IPS-15b (cell line): Measurements from ENCODE around the gene SNAPC1.
"Not testable (repeated sequence)": the region's sequence is repeated elsewhere in the genome, so short reads cannot be mapped to it uniquely, and the experiment has no call there.

Source experiments
- H3K27me3 ChIP-seq: one replicate; pipeline ENCODE4 v1.6.1; 2013; ENCODE audit warnings: low read length; ENCODE audit not compliant: control insufficient read depth, insufficient read depth
- H3K36me3 ChIP-seq: one replicate; pipeline ENCODE4 v1.6.1; 2013; ENCODE audit warnings: low read length; ENCODE audit not compliant: control insufficient read depth, insufficient read depth
- H3K4me1 ChIP-seq: one replicate; pipeline ENCODE4 v1.6.1; 2013; ENCODE audit warnings: mild to moderate bottlenecking, low read length; ENCODE audit not compliant: control insufficient read depth, insufficient read depth
- H3K4me3 ChIP-seq: one replicate; pipeline ENCODE4 v1.5.1; 2013; ENCODE audit warnings: low read depth, low read length
- H3K9ac ChIP-seq: one replicate; pipeline ENCODE4 v1.6.1; 2013; ENCODE audit warnings: low read depth, mild to moderate bottlenecking, low read length
- H3K9me3 ChIP-seq: one replicate; pipeline ENCODE4 v1.6.1; 2013; ENCODE audit warnings: mild to moderate bottlenecking, low read length; ENCODE audit not compliant: control insufficient read depth, insufficient read depth

SNAPC1 gene

DNA sequence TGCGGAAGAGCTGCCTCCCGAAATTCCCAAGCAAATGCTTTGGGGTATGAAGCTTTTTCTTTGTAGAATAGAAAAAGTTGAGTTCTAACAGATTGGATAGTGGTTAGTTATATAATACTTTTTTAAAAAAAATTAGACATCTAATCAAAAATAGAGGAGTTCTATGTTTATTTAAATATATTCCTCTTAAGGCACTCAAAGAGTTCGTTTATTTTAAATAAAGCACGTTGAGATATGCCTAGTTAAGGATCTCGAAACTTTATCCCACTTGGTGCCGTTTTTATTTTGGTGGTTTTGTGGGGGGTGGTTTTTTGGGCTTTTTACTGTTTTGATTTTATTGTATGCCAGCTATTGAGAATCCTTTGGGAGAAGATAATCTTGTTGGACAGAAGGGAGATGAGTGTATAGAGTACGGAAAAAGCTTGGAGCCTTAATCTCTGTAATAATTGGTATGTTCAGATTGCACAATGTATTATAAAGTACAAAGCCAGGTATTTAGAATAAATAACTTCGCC lies 10.7 kb upstream of the SNAPC1 start:
- H3K36me3 ChIP-seq: peaks cover 6% of the 10 kb centered on the region
- no peaks in the 10 kb centered on the region for H3K27me3 ChIP-seq
- H3K9me3 ChIP-seq: no peaks in the 10 kb centered on the region
- H3K4me3 ChIP-seq: peak overlapping the region; percentile 56
- H3K4me1 ChIP-seq: peaks cover 6% of the 10 kb centered on the region
- no peak overlapping the region for H3K9ac ChIP-seq

DNA sequence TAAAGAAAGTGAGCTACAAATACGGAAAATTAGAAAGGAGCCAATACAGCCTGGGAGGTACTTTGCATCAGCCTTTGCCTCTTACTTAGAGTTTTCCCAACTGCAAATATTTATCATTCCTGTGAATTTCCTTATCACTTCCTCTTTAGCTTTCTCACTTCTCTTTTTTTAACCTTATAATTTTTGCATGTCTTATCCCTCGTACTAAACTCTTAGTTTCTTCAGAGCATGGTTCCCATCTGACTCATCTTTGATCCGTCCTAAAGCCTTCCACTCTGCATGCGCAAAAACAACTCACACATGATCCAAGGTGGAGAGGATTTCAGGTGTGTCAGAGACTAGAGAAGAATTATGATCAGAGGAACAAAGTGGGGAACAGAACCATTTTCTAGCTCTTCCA lies 9.6 kb upstream of the SNAPC1 start:
- Histone ChIP-seq H3K4me3 (no peak overlapping the region), H3K9me3 (no peaks in the 10 kb centered on the region), H3K36me3 (peaks cover 4% of the 10 kb centered on the region), H3K27me3 (no peaks in the 10 kb centered on the region), H3K4me1 (peaks cover 6% of the 10 kb centered on the region), H3K9ac (no peak overlapping the region)

DNA sequence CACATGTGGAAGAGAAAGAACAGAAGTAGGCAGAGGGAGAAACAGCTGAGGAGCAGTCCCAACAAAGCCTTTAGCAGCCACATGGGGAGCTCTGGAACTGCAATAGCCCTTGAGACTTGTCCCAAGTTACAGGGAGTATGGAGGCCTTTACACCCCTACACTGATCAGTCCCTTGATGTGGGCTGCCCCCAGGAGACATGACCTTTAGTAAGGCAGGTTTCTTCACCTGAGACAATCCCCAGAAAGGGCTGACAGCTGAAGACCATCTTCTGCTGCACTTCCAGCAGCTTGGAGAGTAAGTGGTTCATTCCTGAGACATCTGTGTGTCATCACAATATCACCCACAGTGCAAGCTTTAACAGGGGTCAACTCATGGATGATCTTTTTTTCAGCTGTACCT lies 8.6 kb upstream of the SNAPC1 start:
- Histone ChIP-seq H3K36me3 (no peaks in the 10 kb centered on the region), H3K9ac (no peak overlapping the region), H3K4me3 (no peak overlapping the region), H3K4me1 (peaks cover 6% of the 10 kb centered on the region), H3K27me3 (no peaks in the 10 kb centered on the region), H3K9me3 (no peaks in the 10 kb centered on the region)

DNA sequence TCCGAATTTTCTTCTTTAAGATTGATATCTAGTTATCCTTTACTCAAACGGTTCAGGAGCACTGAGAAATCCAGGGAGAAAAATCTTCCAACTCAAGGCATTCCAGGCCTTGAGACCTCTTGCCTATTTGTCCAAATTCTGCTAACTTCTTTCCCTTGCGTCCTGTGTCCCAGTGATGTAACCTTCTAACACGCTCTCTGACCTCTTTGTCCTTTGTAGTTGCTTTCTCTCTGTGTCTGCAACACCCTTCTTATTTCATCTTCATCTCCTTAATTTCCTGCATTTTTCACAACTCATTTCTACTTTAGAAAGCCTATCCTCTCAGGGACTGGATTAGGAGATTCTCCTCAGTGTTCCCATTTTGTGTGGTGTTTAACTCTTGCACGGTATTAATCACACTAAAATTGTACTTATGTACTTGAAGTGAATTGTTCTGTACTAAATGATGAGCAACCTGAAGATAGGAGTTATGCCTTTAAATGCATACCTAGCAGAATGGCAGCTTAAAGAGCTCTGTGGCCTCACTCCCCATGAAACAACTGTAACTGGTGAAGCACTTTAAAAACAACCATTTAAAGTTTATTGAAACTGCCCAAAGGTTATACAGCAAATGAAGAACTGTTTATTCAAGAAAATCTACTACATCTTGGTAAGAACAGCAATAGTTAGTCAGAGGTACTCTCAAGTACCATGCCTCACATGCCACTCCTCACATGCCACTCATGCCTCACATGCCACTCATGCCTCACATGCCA lies 7.4 kb upstream of the SNAPC1 start:
- Histone ChIP-seq H3K9me3 (no peaks in the 10 kb centered on the region), H3K27me3 (no peaks in the 10 kb centered on the region), H3K9ac (no peak overlapping the region), H3K4me1 (peaks cover 4% of the 10 kb centered on the region), H3K4me3 (no peak overlapping the region), H3K36me3 (no peaks in the 10 kb centered on the region)

DNA sequence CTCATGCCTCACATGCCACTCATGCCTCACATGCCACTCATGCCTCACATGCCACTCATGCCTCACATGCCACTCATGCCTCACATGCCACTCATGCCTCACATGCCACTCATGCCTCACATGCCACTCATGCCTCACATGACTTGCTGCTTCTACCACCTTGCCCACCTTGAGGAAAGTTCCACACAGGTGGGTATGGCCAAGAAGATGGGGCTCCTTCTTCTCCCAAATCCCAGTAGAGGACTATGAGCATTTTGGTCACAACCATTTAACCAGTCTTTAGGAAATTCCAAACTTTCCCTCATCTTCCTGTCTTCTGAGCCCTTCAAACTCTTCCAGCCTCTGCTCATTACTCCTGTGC lies 6.9 kb upstream of the SNAPC1 start:
- not testable (repeated sequence) for H3K4me1 ChIP-seq, H3K9ac ChIP-seq, H3K4me3 ChIP-seq, H3K9me3 ChIP-seq, H3K36me3 ChIP-seq, H3K27me3 ChIP-seq

DNA sequence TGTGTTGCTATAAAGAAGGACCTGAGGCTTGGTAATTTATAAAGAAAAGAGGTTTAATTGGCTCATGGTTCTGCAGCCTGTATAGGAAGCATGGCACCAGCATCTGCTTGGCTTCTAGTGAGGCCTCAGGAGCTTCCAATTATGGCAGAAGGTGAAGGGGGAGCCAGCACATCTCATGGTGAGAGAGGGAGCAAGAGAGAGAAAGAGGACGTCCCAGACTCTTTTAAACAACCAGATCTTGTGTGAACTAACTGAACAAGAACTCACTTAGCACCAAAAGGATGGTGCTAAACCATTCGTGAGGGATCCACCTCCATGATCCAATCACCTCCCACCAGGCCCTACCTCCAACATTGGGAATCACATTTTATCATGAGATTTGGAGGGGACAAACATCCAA lies 6.1 kb upstream of the SNAPC1 start:
- no peaks in the 10 kb centered on the region for H3K4me1 ChIP-seq
- no peak overlapping the region for H3K4me3 ChIP-seq
- no peak overlapping the region for H3K9ac ChIP-seq
- no peaks in the 10 kb centered on the region for H3K27me3 ChIP-seq
- H3K9me3 ChIP-seq: no peaks in the 10 kb centered on the region
- no peaks in the 10 kb centered on the region for H3K36me3 ChIP-seq

DNA sequence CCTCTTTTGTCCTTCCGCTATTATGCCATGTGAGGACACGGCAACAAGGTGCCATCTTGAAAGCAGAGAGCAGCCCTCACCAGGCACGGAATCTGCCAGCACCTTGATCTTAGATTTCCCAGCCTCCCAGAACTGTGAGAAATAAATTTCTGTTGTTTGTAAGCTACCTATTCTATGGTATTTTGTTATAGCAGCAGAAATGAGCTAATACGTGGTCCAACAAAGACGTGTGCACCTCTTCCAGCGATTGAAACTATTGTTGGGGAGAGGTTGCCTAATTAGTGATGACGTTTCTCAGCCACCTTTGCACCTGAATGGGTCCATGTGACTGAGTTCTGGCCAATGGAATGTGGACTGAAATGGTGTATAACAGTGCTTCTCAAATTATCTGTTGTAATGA lies 2.3 kb upstream of the SNAPC1 start:
- H3K36me3 ChIP-seq: no peaks in the 10 kb centered on the region
- no peaks in the 10 kb centered on the region for H3K27me3 ChIP-seq
- no peaks in the 10 kb centered on the region for H3K9me3 ChIP-seq
- H3K4me3 ChIP-seq: no peak overlapping the region
- H3K9ac ChIP-seq: no peak overlapping the region
- peaks cover 6% of the 10 kb centered on the region for H3K4me1 ChIP-seq

DNA sequence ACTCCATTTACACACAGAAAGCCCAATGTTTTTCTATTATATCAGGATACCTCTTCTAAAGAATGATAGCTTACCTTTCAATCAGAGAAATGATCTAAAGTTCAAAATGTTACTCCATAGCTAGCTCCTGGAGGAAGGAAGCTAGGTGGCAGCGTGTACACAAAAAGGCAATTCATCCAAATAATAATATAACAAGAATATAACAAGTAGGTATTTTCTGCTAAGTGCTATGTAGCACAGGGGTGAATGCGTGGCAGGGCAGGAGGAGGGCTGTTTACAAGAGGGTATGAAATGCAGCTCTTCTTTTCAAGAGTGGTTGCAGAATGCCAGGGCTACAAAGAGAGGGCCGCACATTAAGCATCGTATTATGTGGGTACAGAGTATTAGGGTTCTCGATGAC lies 663 bp upstream of the SNAPC1 start:
- Histone ChIP-seq H3K9ac (peak overlapping the region; percentile 82), H3K4me1 (peaks cover 16% of the 10 kb centered on the region), H3K36me3 (no peaks in the 10 kb centered on the region), H3K9me3 (no peaks in the 10 kb centered on the region), H3K27me3 (no peaks in the 10 kb centered on the region), H3K4me3 (peak overlapping the region; percentile 99)

DNA sequence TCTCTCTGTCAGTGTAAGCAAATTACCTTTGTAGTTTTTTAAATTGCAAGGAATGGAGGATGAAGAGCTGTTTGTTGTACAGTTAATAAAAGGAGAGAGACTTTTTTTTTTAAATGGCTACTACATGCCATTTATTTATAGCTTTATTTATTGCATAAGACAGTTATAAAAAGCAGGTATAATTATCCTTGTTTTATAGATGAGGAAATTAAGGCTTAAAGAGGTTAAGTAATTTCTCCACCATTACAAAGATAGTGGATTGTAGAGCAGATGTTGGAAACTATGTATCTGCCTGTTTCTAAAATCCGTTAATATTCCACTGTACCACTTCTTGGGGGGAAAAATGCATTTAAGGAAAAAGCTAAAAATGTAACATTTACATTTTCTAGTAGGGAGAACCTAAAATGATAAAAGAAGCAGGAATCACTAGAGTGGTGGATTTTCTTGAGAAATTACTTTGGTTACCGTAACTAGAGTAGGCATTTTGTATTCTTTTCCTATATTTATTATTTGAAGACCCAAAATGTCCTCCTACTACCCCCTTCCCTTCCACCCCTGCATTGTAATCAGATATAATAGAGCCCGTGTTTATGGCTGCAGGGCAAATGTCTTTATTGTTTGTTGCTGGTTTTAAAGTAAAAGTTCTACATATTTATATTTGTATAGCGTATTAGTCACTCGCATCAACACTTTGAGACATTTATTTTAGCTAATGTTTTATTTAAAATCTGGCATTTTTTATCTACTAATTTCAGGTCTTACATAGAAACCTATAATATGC lies 2.3 kb downstream of the SNAPC1 start:
- no peaks in the 10 kb centered on the region for H3K36me3 ChIP-seq
- no peak overlapping the region for H3K9ac ChIP-seq
- H3K9me3 ChIP-seq: no peaks in the 10 kb centered on the region
- no peaks in the 10 kb centered on the region for H3K27me3 ChIP-seq
- peaks cover 16% of the 10 kb centered on the region for H3K4me1 ChIP-seq
- H3K4me3 ChIP-seq: peak overlapping the region; percentile 38

DNA sequence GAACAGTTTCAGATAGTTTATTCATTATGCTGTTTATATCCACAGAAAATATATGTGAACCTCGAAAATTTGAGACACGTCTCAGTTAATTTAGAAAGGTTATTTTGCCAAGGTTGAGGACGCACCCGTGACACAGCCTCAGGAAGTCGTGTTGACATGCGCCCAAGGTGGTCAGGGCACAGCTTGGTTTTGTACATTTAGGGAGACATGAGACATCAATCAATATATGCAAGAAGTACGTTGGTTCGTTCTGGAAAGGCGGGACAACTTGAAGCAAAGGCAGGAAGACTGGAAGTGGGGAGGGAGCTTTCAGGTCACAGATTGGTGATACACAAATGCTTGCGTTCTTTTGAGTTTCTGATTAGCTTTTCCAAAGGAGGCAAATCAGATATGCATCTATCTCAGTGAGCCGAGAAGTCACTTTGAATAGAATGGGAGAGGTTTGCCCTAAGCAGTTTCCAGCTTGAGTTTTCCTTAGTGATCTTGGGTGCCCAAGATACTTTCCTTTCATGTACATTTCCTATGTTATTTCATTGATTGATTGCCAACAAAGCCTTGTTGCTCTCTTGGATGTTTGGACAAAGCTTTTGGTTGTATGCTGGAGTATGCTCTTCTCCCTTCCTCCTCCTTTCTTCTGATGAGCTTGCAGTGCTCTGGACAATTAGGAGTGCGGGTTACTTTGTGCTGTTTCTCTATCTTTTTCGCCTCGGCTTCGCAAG lies 3.2 kb downstream of the SNAPC1 start:
- peaks cover 16% of the 10 kb centered on the region for H3K4me1 ChIP-seq

DNA sequence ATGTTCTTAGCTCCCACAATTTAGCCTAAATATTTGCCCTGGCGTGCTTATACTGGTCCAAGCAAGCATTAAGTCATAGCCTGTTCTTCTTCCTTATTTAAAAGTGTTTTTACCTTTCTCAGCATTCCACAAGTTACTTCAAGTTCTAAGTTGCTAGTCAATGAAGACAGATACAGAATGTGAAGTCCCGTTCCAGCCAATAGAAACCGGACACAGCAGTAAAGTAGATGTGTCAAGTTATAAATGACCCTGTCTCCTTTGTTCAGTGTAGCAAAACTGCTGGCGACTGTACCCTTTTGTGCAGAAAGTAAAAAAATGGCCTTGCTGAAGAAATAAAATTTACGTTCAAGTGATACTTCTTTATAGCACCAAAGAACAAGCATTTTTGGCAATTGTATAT lies 3.9 kb downstream of the SNAPC1 start:
- H3K9me3 ChIP-seq: no peaks in the 10 kb centered on the region
- peaks cover 4% of the 10 kb centered on the region for H3K36me3 ChIP-seq
- no peak overlapping the region for H3K4me3 ChIP-seq
- peaks cover 16% of the 10 kb centered on the region for H3K4me1 ChIP-seq
- H3K27me3 ChIP-seq: no peaks in the 10 kb centered on the region
- no peak overlapping the region for H3K9ac ChIP-seq

More for the DNA sequence above, 3.2 kb downstream of the SNAPC1 start:
- no peak overlapping the region for H3K9ac ChIP-seq
- peaks cover under 1% of the 10 kb centered on the region for H3K36me3 ChIP-seq
- H3K4me3 ChIP-seq: peak overlapping the region; percentile 38
- no peaks in the 10 kb centered on the region for H3K9me3 ChIP-seq
- H3K27me3 ChIP-seq: no peaks in the 10 kb centered on the region
